ENCODE data around the gene HOXB6.
A peak's percentile ranks its signal among the peaks of the same experiment; 100 is the strongest.

The HOXB6 gene

DNA sequence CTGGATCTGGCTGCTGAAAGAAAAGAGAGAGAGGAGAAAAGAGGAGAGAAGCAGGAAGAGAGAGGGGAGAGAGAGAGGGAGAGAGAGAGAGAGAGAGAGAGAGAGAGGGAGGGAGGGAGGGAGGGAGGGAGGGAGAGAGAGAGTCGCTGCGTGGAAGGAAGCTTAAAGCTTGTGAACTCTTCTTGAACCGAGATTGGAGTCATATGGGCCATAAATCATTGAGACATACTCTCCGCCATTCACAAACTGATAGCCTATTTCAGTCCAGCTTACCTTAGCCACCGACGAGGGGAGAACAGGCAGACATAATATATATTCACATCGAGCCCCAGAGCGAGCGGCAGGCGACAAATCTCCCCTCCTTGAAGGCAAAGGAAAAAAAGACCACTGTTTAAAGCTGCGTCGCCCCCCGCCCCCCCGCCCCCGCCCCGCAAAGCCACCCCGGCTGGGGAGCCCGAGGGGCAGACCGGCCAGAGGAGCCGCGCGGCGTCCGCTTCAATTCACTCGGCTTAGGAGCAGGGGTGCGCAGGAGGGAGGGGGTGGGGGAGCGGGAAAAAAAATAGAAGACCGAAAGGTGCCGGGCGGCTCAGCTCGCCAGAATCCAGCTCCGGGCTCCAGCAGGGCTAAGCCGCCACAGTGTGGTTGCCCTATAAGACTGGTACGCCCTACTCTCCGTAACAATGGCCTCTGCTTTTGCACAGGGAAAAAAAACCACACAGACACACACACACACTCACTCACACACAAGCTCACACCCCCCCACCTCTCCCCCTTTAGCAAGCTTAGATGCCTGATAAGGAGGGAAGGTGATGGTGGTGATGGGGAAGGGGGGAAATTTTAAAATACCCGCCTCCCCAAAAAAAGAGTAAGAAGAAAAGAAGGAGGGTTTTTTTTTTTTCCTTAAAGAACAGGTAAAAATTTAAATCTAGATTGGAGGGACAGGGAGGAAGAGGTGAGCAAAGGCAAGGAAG is 49.2 kb downstream of the HOXB6 start (continued):
- no peak for TF ChIP-seq ZBTB10 (tag by site-specific recombination; IDR thresholded peaks at IDR 0.05)
- no peak for TF ChIP-seq ATF2 (tag by site-specific recombination; IDR thresholded peaks at IDR 0.05; ENCODE audit: low read depth)
- no peak for TF ChIP-seq ZNF514 (tag by site-specific recombination; IDR thresholded peaks at IDR 0.05)
- no peak for TF ChIP-seq ZNF580 (tag by site-specific recombination; IDR thresholded peaks at IDR 0.05)
- TF ChIP-seq KLF1 (tag by site-specific recombination; IDR thresholded peaks at IDR 0.05), result no peak
- peak; percentile 68; the same call in 1 of the 2 replicates for TF ChIP-seq ZNF169 (tag by site-specific recombination; IDR thresholded peaks at IDR 0.05)
- no peak for TF ChIP-seq IKZF3 (tag by site-specific recombination; IDR thresholded peaks at IDR 0.05)
- no peak for TF ChIP-seq ZBTB44 (tag by site-specific recombination; IDR thresholded peaks at IDR 0.05)
- peak; percentile 84; the same call in 1 of the 2 replicates for TF ChIP-seq HOXC10 (CRISPR knock-in tag; IDR thresholded peaks at IDR 0.05)
- no peak for TF ChIP-seq ZNF302 (tag by site-specific recombination; IDR thresholded peaks at IDR 0.05; ENCODE audit: low read depth)
- TF ChIP-seq KLF9 (tag by site-specific recombination; IDR thresholded peaks at IDR 0.05; ENCODE audit: low read depth), result no peak
- TF ChIP-seq, protein P1, sequence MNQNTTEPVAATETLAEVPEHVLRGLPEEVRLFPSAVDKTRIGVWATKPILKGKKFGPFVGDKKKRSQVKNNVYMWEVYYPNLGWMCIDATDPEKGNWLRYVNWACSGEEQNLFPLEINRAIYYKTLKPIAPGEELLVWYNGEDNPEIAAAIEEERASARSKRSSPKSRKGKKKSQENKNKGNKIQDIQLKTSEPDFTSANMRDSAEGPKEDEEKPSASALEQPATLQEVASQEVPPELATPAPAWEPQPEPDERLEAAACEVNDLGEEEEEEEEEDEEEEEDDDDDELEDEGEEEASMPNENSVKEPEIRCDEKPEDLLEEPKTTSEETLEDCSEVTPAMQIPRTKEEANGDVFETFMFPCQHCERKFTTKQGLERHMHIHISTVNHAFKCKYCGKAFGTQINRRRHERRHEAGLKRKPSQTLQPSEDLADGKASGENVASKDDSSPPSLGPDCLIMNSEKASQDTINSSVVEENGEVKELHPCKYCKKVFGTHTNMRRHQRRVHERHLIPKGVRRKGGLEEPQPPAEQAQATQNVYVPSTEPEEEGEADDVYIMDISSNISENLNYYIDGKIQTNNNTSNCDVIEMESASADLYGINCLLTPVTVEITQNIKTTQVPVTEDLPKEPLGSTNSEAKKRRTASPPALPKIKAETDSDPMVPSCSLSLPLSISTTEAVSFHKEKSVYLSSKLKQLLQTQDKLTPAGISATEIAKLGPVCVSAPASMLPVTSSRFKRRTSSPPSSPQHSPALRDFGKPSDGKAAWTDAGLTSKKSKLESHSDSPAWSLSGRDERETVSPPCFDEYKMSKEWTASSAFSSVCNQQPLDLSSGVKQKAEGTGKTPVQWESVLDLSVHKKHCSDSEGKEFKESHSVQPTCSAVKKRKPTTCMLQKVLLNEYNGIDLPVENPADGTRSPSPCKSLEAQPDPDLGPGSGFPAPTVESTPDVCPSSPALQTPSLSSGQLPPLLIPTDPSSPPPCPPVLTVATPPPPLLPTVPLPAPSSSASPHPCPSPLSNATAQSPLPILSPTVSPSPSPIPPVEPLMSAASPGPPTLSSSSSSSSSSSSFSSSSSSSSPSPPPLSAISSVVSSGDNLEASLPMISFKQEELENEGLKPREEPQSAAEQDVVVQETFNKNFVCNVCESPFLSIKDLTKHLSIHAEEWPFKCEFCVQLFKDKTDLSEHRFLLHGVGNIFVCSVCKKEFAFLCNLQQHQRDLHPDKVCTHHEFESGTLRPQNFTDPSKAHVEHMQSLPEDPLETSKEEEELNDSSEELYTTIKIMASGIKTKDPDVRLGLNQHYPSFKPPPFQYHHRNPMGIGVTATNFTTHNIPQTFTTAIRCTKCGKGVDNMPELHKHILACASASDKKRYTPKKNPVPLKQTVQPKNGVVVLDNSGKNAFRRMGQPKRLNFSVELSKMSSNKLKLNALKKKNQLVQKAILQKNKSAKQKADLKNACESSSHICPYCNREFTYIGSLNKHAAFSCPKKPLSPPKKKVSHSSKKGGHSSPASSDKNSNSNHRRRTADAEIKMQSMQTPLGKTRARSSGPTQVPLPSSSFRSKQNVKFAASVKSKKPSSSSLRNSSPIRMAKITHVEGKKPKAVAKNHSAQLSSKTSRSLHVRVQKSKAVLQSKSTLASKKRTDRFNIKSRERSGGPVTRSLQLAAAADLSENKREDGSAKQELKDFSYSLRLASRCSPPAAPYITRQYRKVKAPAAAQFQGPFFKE (tag by site-specific recombination; IDR thresholded peaks at IDR 0.05; ENCODE audit: borderline replicate concordance), result no peak
- TF ChIP-seq MEIS1 (CRISPR knock-in tag; IDR thresholded peaks at IDR 0.05; ENCODE audit: borderline replicate concordance), result peak; percentile 99
- no peak for TF ChIP-seq ZBTB7A (tag by site-specific recombination; IDR thresholded peaks at IDR 0.05; ENCODE audit: low read depth)
- peak; percentile 15; the same call in 1 of the 2 replicates for TF ChIP-seq ZEB2 (tag by site-specific recombination; IDR thresholded peaks at IDR 0.05)
- no peak for TF ChIP-seq KLF10 (tag by site-specific recombination; IDR thresholded peaks at IDR 0.05)
- no peak for TF ChIP-seq ZFP69B (tag by site-specific recombination; IDR thresholded peaks at IDR 0.05)
- TF ChIP-seq ZNF544 (tag by site-specific recombination; IDR thresholded peaks at IDR 0.05), result no peak
- TF ChIP-seq YY1 (tag by site-specific recombination; IDR thresholded peaks at IDR 0.05), result peak; percentile 21; the same call in 1 of the 2 replicates
- TF ChIP-seq, protein P2, sequence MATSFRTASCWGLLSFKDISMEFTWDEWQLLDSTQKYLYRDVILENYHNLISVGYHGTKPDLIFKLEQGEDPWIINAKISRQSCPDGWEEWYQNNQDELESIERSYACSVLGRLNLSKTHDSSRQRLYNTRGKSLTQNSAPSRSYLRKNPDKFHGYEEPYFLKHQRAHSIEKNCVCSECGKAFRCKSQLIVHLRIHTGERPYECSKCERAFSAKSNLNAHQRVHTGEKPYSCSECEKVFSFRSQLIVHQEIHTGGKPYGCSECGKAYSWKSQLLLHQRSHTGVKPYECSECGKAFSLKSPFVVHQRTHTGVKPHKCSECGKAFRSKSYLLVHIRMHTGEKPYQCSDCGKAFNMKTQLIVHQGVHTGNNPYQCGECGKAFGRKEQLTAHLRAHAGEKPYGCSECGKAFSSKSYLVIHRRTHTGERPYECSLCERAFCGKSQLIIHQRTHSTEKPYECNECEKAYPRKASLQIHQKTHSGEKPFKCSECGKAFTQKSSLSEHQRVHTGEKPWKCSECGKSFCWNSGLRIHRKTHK (tag by site-specific recombination; IDR thresholded peaks at IDR 0.05), result no peak
- TF ChIP-seq ZNF623 (tag by site-specific recombination; IDR thresholded peaks at IDR 0.05), result no peak
- no peak for TF ChIP-seq ZNF133 (tag by site-specific recombination; IDR thresholded peaks at IDR 0.05)
- no peak for TF ChIP-seq MYNN (tag by site-specific recombination; IDR thresholded peaks at IDR 0.05; ENCODE audit: borderline replicate concordance)
- TF ChIP-seq ZNF211 (tag by site-specific recombination; IDR thresholded peaks at IDR 0.05; ENCODE audit: low read depth), result no peak
